Subcutaneous adipose tissue (tissue), 4 donors: ENCODE measurements around the gene MAP2K1. TPM values are rescaled to one million over a fixed set of nuclear protein-coding genes. Genes with fewer than 3 reads are reported as not detected.

Experiments
- CTCF ChIP-seq: fragments of 450-650 bp; IDR thresholded peaks from one replicate; pipeline ENCODE4 v1.5.1; 2016; ENCODE audit warnings: low read depth, mild to moderate bottlenecking, control low read depth, antibody characterized with exemption, moderate library complexity
- total RNA-seq, 4 donors: library from RNA; depleted of rRNA; stranded (reverse); fragments of >200 nt; gene quantifications; one replicate each; pipeline ENCODE4 v1.1.0, GENCODE V29; 2016

MAP2K1 gene
- total RNA-seq, 4 donors from 2014 or later: 57.6 to 70.7 (median 65.4) TPM

GRCh38 chr15:66417736-66418135, 31.0 kb downstream of the MAP2K1 start:
- no peak for TF ChIP-seq CTCF

- no peak for TF ChIP-seq CTCF
Measured at GRCh38 chr15:66419471-66419870, 32.8 kb downstream of the MAP2K1 start.

- TF ChIP-seq CTCF: no peak
Measured at GRCh38 chr15:66422347-66422746, 35.6 kb downstream of the MAP2K1 start.

GRCh38 chr15:66423149-66423548, 36.4 kb downstream of the MAP2K1 start:
- TF ChIP-seq CTCF: no peak

GRCh38 chr15:66424963-66425612, 38.4 kb downstream of the MAP2K1 start:
- no peak for TF ChIP-seq CTCF

- TF ChIP-seq CTCF: no peak
Measured at GRCh38 chr15:66425837-66426236, 39.1 kb downstream of the MAP2K1 start.

GRCh38 chr15:66429117-66429516, 42.4 kb downstream of the MAP2K1 start:
- TF ChIP-seq CTCF: no peak
